Measurements from ENCODE around the gene OSBPL3. TPM values are rescaled to one million over a fixed set of nuclear protein-coding genes. Genes with fewer than 3 reads are reported as not detected.

Gene OSBPL3
- total RNA-seq, 4 donors from 2014 or later, result 4.3 to 8.6 (median 7.1) TPM

GRCh38 chr7:24932815-24933214 is 47.2 kb downstream of the OSBPL3 start:
- TF ChIP-seq CTCF (IDR thresholded peaks at IDR 0.05), result no peak
- no peak for ATAC-seq (ENCODE audit: low FRiP score)
- no peak for DNase-seq (ENCODE audit: low spot score)

- DNase-seq (ENCODE audit: low spot score) (no peak), ATAC-seq (ENCODE audit: low FRiP score) (no peak)
- TF ChIP-seq CTCF (IDR thresholded peaks at IDR 0.05), result no peak
These were observed 47.6 kb downstream of the OSBPL3 start for GRCh38 chr7:24932389-24932788.

- ATAC-seq (ENCODE audit: low FRiP score) (no peak), DNase-seq (ENCODE audit: low spot score) (no peak)
- TF ChIP-seq CTCF (IDR thresholded peaks at IDR 0.05), result no peak
These were observed 48.1 kb downstream of the OSBPL3 start for GRCh38 chr7:24931844-24932243.

- DNase-seq (ENCODE audit: low spot score), result no peak
- no peak for TF ChIP-seq CTCF (IDR thresholded peaks at IDR 0.05)
- ATAC-seq (ENCODE audit: low FRiP score), result no peak
These were observed 49.1 kb downstream of the OSBPL3 start for GRCh38 chr7:24930856-24931255.

GRCh38 chr7:24926623-24927524 is 53.1 kb downstream of the OSBPL3 start:
- DNase-seq (ENCODE audit: low spot score), result no peak
- ATAC-seq (ENCODE audit: low FRiP score), result no peak
- TF ChIP-seq CTCF (IDR thresholded peaks at IDR 0.05), result no peak

- TF ChIP-seq CTCF (IDR thresholded peaks at IDR 0.05), result no peak
- ATAC-seq (ENCODE audit: low FRiP score) (no peak), DNase-seq (ENCODE audit: low spot score) (no peak)
These were observed 55.6 kb downstream of the OSBPL3 start for GRCh38 chr7:24924375-24924774.
